A549 (cell line): ENCODE data around the gene LYRM2. TPM values are rescaled to one million over a fixed set of nuclear protein-coding genes. Genes with fewer than 3 reads are reported as not detected.
A peak's percentile ranks its signal among the peaks of the same experiment; 100 is the strongest.

Experiments used
- ATAC-seq, 2 experiments: fragments of 200-7000 bp in 1 of 2; fragments of >200 bp in 1 of 2; cut with Nextera tagmentation in 1 of 2; cut with Tn5 transposase in 1 of 2; 3 replicates each; pipeline versions ENCODE4 v1.8.0 to v1.9.1; 2018 to 2020; ENCODE audit warnings: mild to moderate bottlenecking in 1 of 2, moderate library complexity in 1 of 2
- CTCF ChIA-PET: fragments of 300-600 bp; sonication (Branson Sonifier 250); formaldehyde crosslinking; extraction: SDS; loops from one replicate; lab custom pipeline; 2021; ENCODE audit warnings: antibody characterized with exemption, inconsistent platforms; lab: Yijun Ruan, JAX
- POLR2A ChIA-PET: fragments of 350-600 bp; formaldehyde crosslinking; extraction: SDS; loops from one replicate; lab custom pipeline; 2021; ENCODE audit warnings: antibody characterized with exemption, inconsistent platforms; lab: Yijun Ruan, JAX
- DNase-seq, 2 experiments: peaks; one replicate each; pipeline versions ENCODE4 v3.0.0 to v3.0.0-alpha.2; 2011 to 2016; ENCODE audit warnings: low read depth in 1 of 2, low spot score in 1 of 2
- FAIRE-seq: peaks from 2 replicates; lab custom pipeline; 2011; peaks lifted over from hg19 to GRCh38; lab: Jason Lieb, UNC
- H3K27ac ChIP-seq, 2 experiments: fragments of >200 bp; sonication (Bioruptor Twin); formaldehyde crosslinking; 3 replicates each; pipeline ENCODE4 v1.5.1; 2016 to 2017
- H3K4me1 ChIP-seq: fragments of >200 bp; sonication (Bioruptor Twin); formaldehyde crosslinking; 3 replicates; pipeline ENCODE4 v1.6.1; 2016
- H3K4me2 ChIP-seq: fragments of >200 bp; sonication (Bioruptor Twin); formaldehyde crosslinking; 3 replicates; pipeline ENCODE4 v1.6.1; 2016
- H3K4me3 ChIP-seq: fragments of >200 bp; sonication (Bioruptor Twin); formaldehyde crosslinking; 3 replicates; pipeline ENCODE4 v1.5.1; 2016
- H3K9me3 ChIP-seq: fragments of >200 bp; sonication (Bioruptor Twin); formaldehyde crosslinking; 3 replicates; pipeline ENCODE4 v1.6.1; 2016
- ATOH8 ChIP-seq: fragments of 250-450 bp; sonication (Bioruptor Pico); IDR thresholded peaks from 2 replicates; pipeline ENCODE4 v1.5.0; 2020; ENCODE audit warnings: low read depth, mild to moderate bottlenecking, moderate library complexity
- BHLHE40 ChIP-seq: IDR thresholded peaks from 2 replicates; pipeline ENCODE4 v1.6.1; 2012; ENCODE audit warnings: low read depth, low read length, inconsistent platforms
- EHF ChIP-seq: fragments of 250-450 bp; sonication (Bioruptor Pico); IDR thresholded peaks from 2 replicates; pipeline ENCODE4 v1.5.0; 2020; ENCODE audit warnings: mild to moderate bottlenecking
- EHMT2 ChIP-seq: fragments of 200-600 bp; sonication (generic); IDR thresholded peaks from 2 replicates; pipeline ENCODE4 v1.6.1; 2016; ENCODE audit warnings: antibody characterized with exemption, low read depth, mild to moderate bottlenecking, moderate library complexity
- FOSB ChIP-seq: fragments of 250-450 bp; sonication (Bioruptor Pico); IDR thresholded peaks from 2 replicates; pipeline ENCODE4 v1.5.0; 2020; ENCODE audit warnings: mild to moderate bottlenecking, moderate library complexity
- FOSL2 ChIP-seq, 2 experiments: fragments of 450-650 bp in 1 of 2; fragments of >200 bp in 1 of 2; sonication (Bioruptor Twin) in 1 of 2; formaldehyde crosslinking; IDR thresholded peaks; 2 replicates each; pipeline versions ENCODE4 v1.5.0 to v1.6.1; 2016 to 2020; ENCODE audit warnings: mild to moderate bottlenecking in 1 of 2, moderate library complexity in 1 of 2
- FOXS1 ChIP-seq: fragments of 250-450 bp; sonication (Bioruptor Pico); IDR thresholded peaks from 2 replicates; pipeline ENCODE4 v1.5.0; 2020; ENCODE audit warnings: mild to moderate bottlenecking, moderate library complexity
- GATA3 ChIP-seq: IDR thresholded peaks from 2 replicates; pipeline ENCODE4 v1.6.1; 2012; ENCODE audit warnings: borderline replicate concordance
- HDAC2 ChIP-seq: fragments of 200-600 bp; sonication (generic); IDR thresholded peaks from 2 replicates; pipeline ENCODE4 v1.6.1; 2016
- HMGXB4 ChIP-seq: fragments of 250-450 bp; sonication (Bioruptor Pico); IDR thresholded peaks from 2 replicates; pipeline ENCODE4 v1.5.0; 2021; ENCODE audit warnings: mild to moderate bottlenecking, moderate library complexity, borderline replicate concordance
- HOXA7 ChIP-seq: fragments of 250-450 bp; sonication (Bioruptor Pico); IDR thresholded peaks from 2 replicates; pipeline ENCODE4 v1.5.0; 2020; ENCODE audit warnings: mild to moderate bottlenecking, moderate library complexity
- HOXB13 ChIP-seq: fragments of 250-450 bp; sonication (Bioruptor Pico); IDR thresholded peaks from 2 replicates; pipeline ENCODE4 v1.5.0; 2020; ENCODE audit warnings: low read depth, mild to moderate bottlenecking, moderate library complexity
- JUNB ChIP-seq: fragments of >200 bp; sonication (Bioruptor Twin); formaldehyde crosslinking; IDR thresholded peaks from 2 replicates; pipeline ENCODE4 v1.6.1; 2016
- KDM1A ChIP-seq: fragments of 200-600 bp; sonication (generic); IDR thresholded peaks from 2 replicates; pipeline ENCODE4 v1.6.1; 2016; ENCODE audit warnings: low read depth, mild to moderate bottlenecking
- KDM5A ChIP-seq: fragments of 200-600 bp; sonication (generic); IDR thresholded peaks from 2 replicates; pipeline ENCODE4 v1.6.1; 2016; ENCODE audit warnings: antibody characterized with exemption, mild to moderate bottlenecking
- MAZ ChIP-seq: fragments of 150-350 bp; IDR thresholded peaks from 2 replicates; pipeline ENCODE4 v1.6.1; 2014; ENCODE audit warnings: antibody characterized with exemption, low read depth, low read length, borderline replicate concordance
- NPAS2 ChIP-seq: fragments of 250-450 bp; sonication (Bioruptor Pico); IDR thresholded peaks from 2 replicates; pipeline ENCODE4 v1.8.0; 2022; ENCODE audit warnings: mild to moderate bottlenecking, moderate library complexity, borderline replicate concordance
- NR3C1 ChIP-seq: fragments of >200 bp; sonication (Bioruptor Twin); formaldehyde crosslinking; IDR thresholded peaks from 3 replicates; pipeline ENCODE4 v1.6.1; 2017
- POLR2AphosphoS2 ChIP-seq: conservative IDR thresholded peaks from 2 replicates; pipeline ENCODE4 v1.6.1; 2012; ENCODE audit warnings: low read length, improper control_type of control experiment, inconsistent platforms
- REST ChIP-seq: fragments of 200-600 bp; sonication (generic); IDR thresholded peaks from 2 replicates; pipeline ENCODE4 v1.6.1; 2016; ENCODE audit warnings: antibody characterized with exemption, mild to moderate bottlenecking, moderate library complexity
- TP53 ChIP-seq: fragments of 250-450 bp; sonication (Bioruptor Pico); IDR thresholded peaks from 2 replicates; pipeline ENCODE4 v1.5.0; 2021; ENCODE audit warnings: mild to moderate bottlenecking, moderate library complexity
- ZC3H11A ChIP-seq: fragments of 450-650 bp; IDR thresholded peaks from 2 replicates; pipeline ENCODE4 v1.6.1; 2014; ENCODE audit warnings: antibody characterized with exemption, mild to moderate bottlenecking
- WGBS: methylation state at CpG from one replicate; pipeline ENCODE4 v1.1.6; 2017; ENCODE audit errors: missing lambda C conversion rate; 5-methylcytosine and 5-hydroxymethylcytosine counted together
- polyA plus RNA-seq, 4 experiments: library from polyadenylated mRNA; depleted of rRNA in 3 of 4; stranded (reverse); fragments of >200 nt; fragmentation: RNase III in 1 of 4; extraction: RNeasy Plus Mini Kit Qiagen cat#74134 plus additional on column Dnase treatment in 1 of 4; gene quantifications; 2 replicates in 3 of 4; 3 replicates in 1 of 4; pipeline ENCODE4 v1.2.3, GENCODE V29; 2011 to 2017

LYRM2 gene
- polyA plus RNA-seq, 2 of the 4 experiments (the other 2 are of a cell fraction): 33.2 to 56.0 TPM

- no peak overlapping the region for H3K4me2 ChIP-seq
- WGBS: 60% methylated on average over 21 of the region's 21 CpGs
These were observed 76.2 kb downstream of the LYRM2 start for GRCh38 chr6:89562093-89562973.

GRCh38 chr6:89559487-89559886, 79.1 kb downstream of the LYRM2 start:
- DNase-seq: no peak
- Histone ChIP-seq H3K4me3 (no peak overlapping the region), H3K27ac (no peak overlapping the region), H3K4me2 (no peak overlapping the region), H3K9me3 (0 out of 3 replicates have a peak, but pooled peaks cover 2% of the 10 kb centered on the region), H3K4me1 (no peaks in the 10 kb centered on the region)
- POLR2A ChIA-PET: no interaction called here
- no peak for FAIRE-seq
- no peak; the same call in 1 of the 2 replicates for TF ChIP-seq EHMT2
- TF ChIP-seq REST: peak; percentile 85
- WGBS: 5% methylated on average over 1 of the region's 1 CpG
- CTCF ChIA-PET: no interaction called here
- ATAC-seq: no peak

More at GRCh38 chr6:89562093-89562973, 76.2 kb downstream of the LYRM2 start:
- ChIA-PET POLR2A (no interaction called here), CTCF (no interaction called here)
- ATAC-seq (no peak), DNase-seq (no peak), FAIRE-seq (no peak)
- H3K27ac ChIP-seq: no peak overlapping the region
- no peak overlapping the region for H3K4me3 ChIP-seq
- H3K9me3 ChIP-seq: 0 out of 3 replicates have a peak, but pooled peaks cover 1% of the 10 kb centered on the region
- H3K4me1 ChIP-seq: no peaks in the 10 kb centered on the region
- no peak for TF ChIP-seq HDAC2
- TF ChIP-seq NPAS2 (CRISPR knock-in tag): no peak
- no peak for TF ChIP-seq JUNB
- TF ChIP-seq NR3C1: no peak
- no peak for TF ChIP-seq ATOH8

GRCh38 chr6:89555806-89556205, 82.7 kb downstream of the LYRM2 start:
- Histone ChIP-seq H3K4me3 (no peak overlapping the region), H3K27ac (no peak overlapping the region), H3K4me2 (no peak overlapping the region), H3K9me3 (0 out of 3 replicates have a peak, but pooled peaks cover 2% of the 10 kb centered on the region), H3K4me1 (no peaks in the 10 kb centered on the region)
- ATAC-seq (no peak), FAIRE-seq (no peak), DNase-seq (no peak)
- TF ChIP-seq GATA3: no peak
- no peak for TF ChIP-seq FOXS1
- no peak for TF ChIP-seq MAZ
- TF ChIP-seq ATOH8: no peak
- TF ChIP-seq KDM1A: no peak
- TF ChIP-seq FOSB (CRISPR knock-in tag): no peak
- no peak for TF ChIP-seq KDM5A
- TF ChIP-seq ZC3H11A: no peak
- TF ChIP-seq BHLHE40: no peak
- no peak for TF ChIP-seq POLR2AphosphoS2
- no peak for TF ChIP-seq FOSL2 (IDR thresholded peaks at IDR 0.05)
- TF ChIP-seq FOSL2 (CRISPR knock-in tag; IDR thresholded peaks at IDR 0.05): no peak
- no peak for TF ChIP-seq TP53 (CRISPR knock-in tag)
- TF ChIP-seq HMGXB4: no peak
- TF ChIP-seq EHF (CRISPR knock-in tag): no peak
- no peak for TF ChIP-seq HOXB13 (CRISPR knock-in tag)
- no peak for TF ChIP-seq HOXA7 (CRISPR knock-in tag)
- 19% methylated on average over 3 of the region's 3 CpGs for WGBS
- CTCF ChIA-PET: interaction anchor here (1.1 kb wide), 1 partner anchor 11 kb away, joined by 3 read pairs; no protein-coding TSS in a partner anchor
- POLR2A ChIA-PET: no interaction called here
